ENCODE results near the gene SNRPD2. TPM values are rescaled to one million over a fixed set of nuclear protein-coding genes. Genes with fewer than 3 reads are reported as not detected.

SNRPD2 gene
- total and polyA plus RNA-seq, 3 donors from 2014 or later: 111 to 242 (median 128) TPM

GRCh38 chr19:45705115-45705514, 13.4 kb upstream of the SNRPD2 start:
- Histone ChIP-seq H3K27me3 (no peaks in the 10 kb centered on the region), H3K27ac (no peak overlapping the region), H3K4me3 (no peak overlapping the region), H3K9me3 (no peaks in the 10 kb centered on the region), H3K36me3 (ENCODE audit: low read depth, missing control alignments) (no peaks in the 10 kb centered on the region), H3K4me1 (no peaks in the 10 kb centered on the region)
- intact Hi-C loops (cut with DNase I; ENCODE audit: low total_unique reads): no loop called here
- TF ChIP-seq CTCF (IDR thresholded peaks at IDR 0.05) (no peak), POLR2A (IDR thresholded peaks at IDR 0.05) (no peak)
- no peak for DNase-seq
- 88 to 89% methylated on average over 9 of the region's 9 CpGs for WGBS, 2 donors

- Histone ChIP-seq H3K4me3 (no peak overlapping the region), H3K4me1 (no peaks in the 10 kb centered on the region), H3K36me3 (ENCODE audit: low read depth, missing control alignments) (no peaks in the 10 kb centered on the region), H3K27me3 (no peaks in the 10 kb centered on the region), H3K27ac (no peak overlapping the region), H3K9me3 (no peaks in the 10 kb centered on the region)
- intact Hi-C loops (cut with DNase I; ENCODE audit: low total_unique reads): no loop called here
- DNase-seq: no peak
- TF ChIP-seq CTCF (IDR thresholded peaks at IDR 0.05) (no peak), POLR2A (IDR thresholded peaks at IDR 0.05) (no peak)
- WGBS, 2 donors: 83 to 87% methylated on average over 7 of the region's 7 CpGs
Observed at GRCh38 chr19:45701676-45702075, 9.9 kb upstream of the SNRPD2 start.

GRCh38 chr19:45693106-45693788, 1.5 kb upstream of the SNRPD2 start:
- WGBS, 2 donors: 1 to 2% methylated on average over 19 to 22 of the region's 22 CpGs
- Histone ChIP-seq H3K4me3 (peak overlapping the region; percentile 80 to 83), H3K27ac (peak overlapping the region; percentile 83 to 86), H3K9me3 (no peaks in the 10 kb centered on the region), H3K36me3 (ENCODE audit: low read depth, missing control alignments) (no peaks in the 10 kb centered on the region), H3K4me1 (peaks cover 5% of the 10 kb centered on the region), H3K27me3 (no peaks in the 10 kb centered on the region)
- DNase-seq: peak; percentile 88
- intact Hi-C loops (cut with DNase I; ENCODE audit: low total_unique reads): no loop called here
- peak; percentile 65 to 78 (median 77) for TF ChIP-seq CTCF (IDR thresholded peaks at IDR 0.05)
- no peak for TF ChIP-seq POLR2A (IDR thresholded peaks at IDR 0.05)

GRCh38 chr19:45692187-45693105, 693 bp upstream of the SNRPD2 start, which contains the start of gene QPCTL:
Gene QPCTL (plus strand): TSS chr19:45692666. CDS start chr19:45692704, 38 bp downstream.
- H3K27ac ChIP-seq: peak within 1 kb of the TSS; percentile 83 to 86
- intact Hi-C loops (cut with DNase I; ENCODE audit: low total_unique reads): no loop called here

More at GRCh38 chr19:45692187-45693105, 693 bp upstream of the SNRPD2 start, which contains the start of gene QPCTL:
- Histone ChIP-seq H3K4me3 (peak within 1 kb of the TSS; percentile 80 to 83), H3K4me1 (peaks cover 5% of the 10 kb centered on the region), H3K27me3 (no peaks in the 10 kb centered on the region), H3K9me3 (no peaks in the 10 kb centered on the region), H3K36me3 (ENCODE audit: low read depth, missing control alignments) (no peaks in the 10 kb centered on the region)
- WGBS, 2 donors: 0% methylated on average over 38 to 52 of the region's 70 CpGs
- TF ChIP-seq POLR2A (IDR thresholded peaks at IDR 0.05): no peak
- no peak for TF ChIP-seq CTCF (IDR thresholded peaks at IDR 0.05)
- DNase-seq: peak; percentile 98

All from testis (tissue), 3 donors.